Retinal pigment epithelial cell (primary cell): ENCODE results near the gene FECH.
"Not testable (repeated sequence)": the region's sequence is repeated elsewhere in the genome, so short reads cannot be mapped to it uniquely, and the experiment has no call there.

ENCODE experiments used
- DNase-seq: peaks from one replicate; pipeline ENCODE4 v3.0.0-alpha.2; 2010; ENCODE audit warnings: low read depth
- H3K4me3 ChIP-seq: 2 replicates; pipeline ENCODE4 v1.5.1; 2011; ENCODE audit warnings: mild to moderate bottlenecking, low read length, control low read depth, moderate library complexity
- CTCF ChIP-seq: conservative IDR thresholded peaks from 2 replicates; pipeline ENCODE4 v1.5.1; 2011; ENCODE audit warnings: low read depth, low read length, control low read depth, inconsistent platforms

FECH gene

DNA sequence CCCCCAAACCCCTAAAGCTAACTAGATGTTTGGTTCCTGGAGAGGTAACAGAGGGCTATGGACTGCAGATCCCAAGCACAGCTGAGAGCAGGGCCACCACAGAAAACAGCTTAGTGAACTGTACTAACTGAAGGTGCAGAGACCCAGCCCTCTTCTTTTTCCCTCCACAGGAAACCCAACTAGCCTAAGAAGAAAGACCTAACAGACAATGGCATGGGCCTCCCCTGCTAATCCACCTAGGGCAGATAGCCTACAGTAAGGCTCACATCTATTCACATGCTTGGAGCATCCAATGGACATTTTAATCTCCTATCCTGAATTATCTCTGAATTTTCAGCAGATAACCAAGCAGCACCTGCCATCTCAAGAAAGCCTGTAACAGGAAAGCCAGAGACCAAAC is 8.8 kb upstream of the FECH start:
- no peak for DNase-seq
- no peak for TF ChIP-seq CTCF

GRCh38 chr18:57592716-57593115 is 6.2 kb upstream of the FECH start:
- H3K4me3 ChIP-seq, DNase-seq: not testable (repeated sequence)

More for the DNA sequence above, 8.8 kb upstream of the FECH start:
- H3K4me3 ChIP-seq = no peak overlapping the region

GRCh38 chr18:57589161-57589560 is 2.7 kb upstream of the FECH start:
- no peak for DNase-seq
- no peak overlapping the region for H3K4me3 ChIP-seq
- TF ChIP-seq CTCF = no peak

DNA sequence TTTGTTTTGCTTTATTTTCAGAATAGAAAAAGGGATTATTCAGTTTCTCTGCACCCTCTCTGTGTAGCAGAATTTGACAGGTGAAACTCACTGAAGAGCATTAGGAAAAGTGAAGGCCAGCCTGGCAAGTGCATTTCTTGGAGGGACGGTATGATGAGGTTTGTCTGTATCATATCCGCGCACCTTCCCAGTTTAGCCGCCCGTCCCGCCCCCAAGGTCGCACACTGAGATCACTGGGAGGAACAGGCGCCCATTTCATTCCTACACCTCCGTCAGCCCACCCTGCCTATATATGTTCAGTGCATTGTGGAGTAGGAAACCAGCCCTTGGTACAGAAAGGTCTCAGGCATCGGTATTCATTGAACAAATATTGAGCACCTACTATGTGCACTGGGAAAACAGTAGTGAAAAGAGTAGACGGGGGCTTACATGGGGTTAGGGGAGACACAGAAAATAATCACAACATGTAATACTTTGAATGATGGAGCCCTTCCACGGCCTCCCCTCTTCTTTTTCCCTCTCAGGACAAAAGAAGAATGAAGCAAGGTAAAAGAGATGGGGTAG is 678 bp upstream of the FECH start:
- H3K4me3 ChIP-seq = peak overlapping the region; percentile 63
- no peak for DNase-seq
- no peak for TF ChIP-seq CTCF

DNA sequence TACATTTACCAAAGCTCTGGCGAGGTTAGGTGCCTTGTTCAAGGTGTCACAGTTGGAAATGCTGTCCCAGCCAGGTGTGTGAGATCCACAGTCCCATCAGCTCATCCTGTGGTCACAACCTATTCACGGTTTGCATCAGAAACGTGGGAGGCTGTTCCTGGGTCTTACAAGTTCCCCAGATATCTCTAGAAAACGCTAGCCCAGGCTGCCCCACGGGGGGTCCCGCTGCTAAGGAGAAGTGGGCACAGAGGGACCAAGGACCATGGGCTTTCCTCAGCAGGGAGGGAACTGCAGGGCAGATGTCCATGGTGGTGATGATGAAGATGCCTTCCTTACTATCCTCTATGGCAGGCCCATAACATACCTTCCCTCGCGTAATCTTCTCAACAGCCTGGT is 649 bp downstream of the FECH start:
- no peak for TF ChIP-seq CTCF
- DNase-seq = no peak

DNA sequence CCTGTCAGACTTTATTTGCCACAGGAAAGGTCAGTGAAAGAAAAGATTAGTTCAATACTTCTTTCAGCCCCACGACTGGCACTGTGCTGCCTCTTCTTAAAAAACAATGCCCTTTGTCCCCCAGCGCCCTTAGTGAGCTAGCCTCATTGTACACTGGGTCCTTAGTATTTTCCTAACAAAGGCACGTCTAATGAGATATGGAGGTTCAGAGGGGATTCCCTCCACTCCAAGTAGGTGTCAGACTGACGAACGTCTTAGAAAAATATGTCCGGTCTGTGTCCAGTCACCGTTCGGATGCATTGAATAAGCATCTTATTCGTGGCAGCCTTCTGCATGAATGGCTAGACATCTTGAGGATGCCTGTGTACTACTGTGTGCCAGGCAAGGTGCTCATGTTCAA is 1.1 kb downstream of the FECH start:
- DNase-seq = no peak
- no peak for TF ChIP-seq CTCF
- H3K4me3 ChIP-seq = peak overlapping the region; percentile 63

More for the DNA sequence above, 649 bp downstream of the FECH start:
- peak overlapping the region; percentile 63 for H3K4me3 ChIP-seq

GRCh38 chr18:57584444-57584843 is 2.1 kb downstream of the FECH start:
- no peak overlapping the region for H3K4me3 ChIP-seq

More at GRCh38 chr18:57584444-57584843, 2.1 kb downstream of the FECH start:
- DNase-seq = no peak
- TF ChIP-seq CTCF = no peak
